ENCODE measurements around the gene PDXP. TPM values are rescaled to one million over a fixed set of nuclear protein-coding genes. Genes with fewer than 3 reads are reported as not detected.

The PDXP gene
- total and polyA plus RNA-seq, 4 donors, result 23.4 to 42.2 (median 28.5) TPM

GRCh38 chr22:37669586-37669985 lies 11.1 kb downstream of the PDXP start:
- no peak overlapping the region for H3K4me3 ChIP-seq (ENCODE audit: low read depth in 1 of 3, low read length in 3 of 3)
- H3K9ac ChIP-seq (ENCODE audit: low read depth in 1 of 2, low read length in 2 of 2), result no peak overlapping the region
- TF ChIP-seq TAF1 (conservative IDR thresholded peaks at IDR 0.05) (no peak), REST (IDR thresholded peaks at IDR 0.05) (no peak), SP1 (IDR thresholded peaks at IDR 0.05) (no peak), RAD21 (IDR thresholded peaks at IDR 0.05) (no peak), MAX (IDR thresholded peaks at IDR 0.05) (no peak), ZBTB33 (IDR thresholded peaks at IDR 0.05) (no peak), FOXA1 (IDR thresholded peaks at IDR 0.05) (no peak)
- WGBS, result 72% methylated on average over 6 of the region's 6 CpGs
- H3K27me3 ChIP-seq (ENCODE audit: control insufficient read depth in 4 of 4, insufficient read depth in 4 of 4, low read length in 3 of 4), result no peaks in the 10 kb centered on the region
- H3K4me1 ChIP-seq (ENCODE audit: control insufficient read depth in 4 of 4, insufficient read depth in 4 of 4, low read length in 3 of 4), result peaks cover 0 to 4% (median 3%) of the 10 kb centered on the region in 4 donors
- H3K9me3 ChIP-seq (ENCODE audit: control insufficient read depth in 4 of 4, low read length in 3 of 4), result no peaks in the 10 kb centered on the region
- no peak for DNase-seq (ENCODE audit: low spot score)
- H3K27ac ChIP-seq (ENCODE audit: low read depth in 1 of 2, low read length in 2 of 2), result no peak overlapping the region
- peaks cover 0 to 16% (median 4%) of the 10 kb centered on the region in 4 donors for H3K36me3 ChIP-seq (ENCODE audit: control insufficient read depth in 4 of 4, insufficient read depth in 3 of 4, low read depth in 1 of 4, low read length in 3 of 4)

- H3K27ac ChIP-seq (ENCODE audit: low read depth in 1 of 2, low read length in 2 of 2), result no peak overlapping the region
- TF ChIP-seq RAD21 (IDR thresholded peaks at IDR 0.05) (no peak), CTCF (IDR thresholded peaks at IDR 0.05; ENCODE audit: low read depth, low read length, missing input control) (no peak), JUND (IDR thresholded peaks at IDR 0.05) (no peak), HNF4A (conservative IDR thresholded peaks at IDR 0.05) (no peak), SP1 (IDR thresholded peaks at IDR 0.05) (no peak), HNF4G (IDR thresholded peaks at IDR 0.05) (no peak), TAF1 (conservative IDR thresholded peaks at IDR 0.05) (no peak), FOXA1 (IDR thresholded peaks at IDR 0.05) (no peak), EGR1 (IDR thresholded peaks at IDR 0.05; ENCODE audit: low read depth in 2 of 2) (no peak), FOXA2 (IDR thresholded peaks at IDR 0.05) (no peak)
These were observed 13.8 kb downstream of the PDXP start for GRCh38 chr22:37672206-37672919.

More at GRCh38 chr22:37672206-37672919, 13.8 kb downstream of the PDXP start:
- no peak overlapping the region for H3K4me3 ChIP-seq (ENCODE audit: low read depth in 1 of 3, low read length in 3 of 3)
- no peaks in the 10 kb centered on the region for H3K9me3 ChIP-seq (ENCODE audit: control insufficient read depth in 4 of 4, low read length in 3 of 4)
- peaks cover 0 to 3% (median 1%) of the 10 kb centered on the region in 4 donors for H3K36me3 ChIP-seq (ENCODE audit: control insufficient read depth in 4 of 4, insufficient read depth in 3 of 4, low read depth in 1 of 4, low read length in 3 of 4)
- peaks cover 10 to 27% (median 22%) of the 10 kb centered on the region in 4 donors for H3K4me1 ChIP-seq (ENCODE audit: control insufficient read depth in 4 of 4, insufficient read depth in 4 of 4, low read length in 3 of 4)
- no peak overlapping the region for H3K9ac ChIP-seq (ENCODE audit: low read depth in 1 of 2, low read length in 2 of 2)
- WGBS, result 79% methylated on average over 15 of the region's 15 CpGs
- H3K27me3 ChIP-seq (ENCODE audit: control insufficient read depth in 4 of 4, insufficient read depth in 4 of 4, low read length in 3 of 4), result no peaks in the 10 kb centered on the region
- no peak for DNase-seq (ENCODE audit: low spot score)

Measured in liver (tissue), 9 donors.